ENCODE measurements around the gene SCARF2.

Gene SCARF2

GRCh38 chr22:20393705-20394476, 43.7 kb downstream of the SCARF2 start, which contains the start of gene ZNF74 (continued):
- TF ChIP-seq PRDM2 (tag by site-specific recombination; IDR thresholded peaks at IDR 0.05; ENCODE audit: borderline replicate concordance) (no peak), KLF17 (tag by site-specific recombination; IDR thresholded peaks at IDR 0.05) (peak; percentile 61; the same call in 1 of the 2 replicates), ZNF629 (tag by site-specific recombination; IDR thresholded peaks at IDR 0.05) (0 out of 2 replicates have a peak, but pooled peaks have one; percentile 22), ZFP37 (tag by site-specific recombination; IDR thresholded peaks at IDR 0.05) (peak; percentile 56; the same call in 1 of the 2 replicates), ZNF433 (tag by site-specific recombination; IDR thresholded peaks at IDR 0.05; ENCODE audit: low read depth) (no peak), FEZF1 (tag by site-specific recombination; IDR thresholded peaks at IDR 0.05) (peak; percentile 39; the same call in 1 of the 2 replicates), ZNF324 (tag by site-specific recombination; IDR thresholded peaks at IDR 0.05) (peak; percentile 16; the same call in 1 of the 2 replicates), ZBTB6 (tag by site-specific recombination; IDR thresholded peaks at IDR 0.05) (peak; percentile 59; the same call in 1 of the 2 replicates), ZIC2 (tag by site-specific recombination; IDR thresholded peaks at IDR 0.05) (peak; percentile 81), ZSCAN4 (tag by site-specific recombination; IDR thresholded peaks at IDR 0.05) (no peak), ZBTB10 (tag by site-specific recombination; IDR thresholded peaks at IDR 0.05) (peak; percentile 73), ZBTB8A (tag by site-specific recombination; IDR thresholded peaks at IDR 0.05) (peak; percentile 29; the same call in 1 of the 2 replicates), HOXD13 (CRISPR knock-in tag; IDR thresholded peaks at IDR 0.05; ENCODE audit: borderline replicate concordance) (0 out of 2 replicates have a peak, but pooled peaks have one; percentile 21), ZNF658 (tag by site-specific recombination; IDR thresholded peaks at IDR 0.05) (no peak), ZBTB49 (tag by site-specific recombination; IDR thresholded peaks at IDR 0.05; ENCODE audit: low read depth) (no peak), ZNF398 (tag by site-specific recombination; IDR thresholded peaks at IDR 0.05) (no peak), BCL11A (tag by site-specific recombination; IDR thresholded peaks at IDR 0.05; ENCODE audit: low read depth) (no peak), ZNF549 (tag by site-specific recombination; IDR thresholded peaks at IDR 0.05) (no peak), ZNF10 (tag by site-specific recombination; IDR thresholded peaks at IDR 0.05) (no peak), YY2 (tag by site-specific recombination; IDR thresholded peaks at IDR 0.05) (peak; percentile 50; the same call in 1 of the 2 replicates), ZFP69B (tag by site-specific recombination; IDR thresholded peaks at IDR 0.05) (peak; percentile 86), KLF8 (tag by site-specific recombination; IDR thresholded peaks at IDR 0.05) (peak; percentile 82; the same call in 1 of the 2 replicates)

Data from HEK293 (cell line).